Measurements from ENCODE around the gene GALNT17.

The GALNT17 gene

GRCh38 chr7:71626206-71626605 is 494.3 kb downstream of the GALNT17 start:
- TF ChIP-seq YY1 (IDR thresholded peaks at IDR 0.05; ENCODE audit: low read depth) (no peak), CREB1 (IDR thresholded peaks at IDR 0.05; ENCODE audit: low read depth) (no peak), TEAD4 (IDR thresholded peaks at IDR 0.05) (no peak)

- TF ChIP-seq EGR1 (IDR thresholded peaks at IDR 0.05) (no peak), MAX (IDR thresholded peaks at IDR 0.05) (no peak), CEBPB (IDR thresholded peaks at IDR 0.05) (no peak), TEAD4 (IDR thresholded peaks at IDR 0.05) (no peak), RAD21 (IDR thresholded peaks at IDR 0.05; ENCODE audit: low read depth) (no peak), USF1 (IDR thresholded peaks at IDR 0.05) (no peak), CREB1 (IDR thresholded peaks at IDR 0.05; ENCODE audit: low read depth) (no peak), NFIC (IDR thresholded peaks at IDR 0.05) (no peak), ZBTB7A (IDR thresholded peaks at IDR 0.05; ENCODE audit: low read depth) (no peak)
Observed at GRCh38 chr7:71627651-71628050, 495.7 kb downstream of the GALNT17 start.

DNA sequence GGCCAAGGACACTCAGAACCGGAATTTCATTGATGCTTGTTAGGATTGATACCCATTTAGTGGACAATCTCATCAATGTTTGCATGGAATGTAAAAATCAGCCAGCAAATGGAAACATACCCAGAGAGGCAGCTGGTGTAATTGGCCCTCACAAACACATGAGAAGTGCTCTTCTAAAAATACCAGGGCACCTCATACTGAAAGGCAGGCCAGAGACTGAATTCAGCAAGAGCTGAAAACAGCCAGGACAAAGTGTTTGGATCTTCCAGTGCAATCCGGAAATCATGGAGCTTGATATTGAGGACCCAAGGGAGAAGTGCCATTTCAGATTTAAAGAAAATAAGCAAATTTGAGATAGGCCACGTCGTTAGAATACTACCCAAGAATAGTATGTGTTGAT is 498.6 kb downstream of the GALNT17 start:
- TF ChIP-seq TEAD4 (IDR thresholded peaks at IDR 0.05) (no peak), TAF1 (IDR thresholded peaks at IDR 0.05; ENCODE audit: low read depth) (no peak), USF1 (IDR thresholded peaks at IDR 0.05) (no peak), YY1 (IDR thresholded peaks at IDR 0.05; ENCODE audit: low read depth) (no peak)

DNA sequence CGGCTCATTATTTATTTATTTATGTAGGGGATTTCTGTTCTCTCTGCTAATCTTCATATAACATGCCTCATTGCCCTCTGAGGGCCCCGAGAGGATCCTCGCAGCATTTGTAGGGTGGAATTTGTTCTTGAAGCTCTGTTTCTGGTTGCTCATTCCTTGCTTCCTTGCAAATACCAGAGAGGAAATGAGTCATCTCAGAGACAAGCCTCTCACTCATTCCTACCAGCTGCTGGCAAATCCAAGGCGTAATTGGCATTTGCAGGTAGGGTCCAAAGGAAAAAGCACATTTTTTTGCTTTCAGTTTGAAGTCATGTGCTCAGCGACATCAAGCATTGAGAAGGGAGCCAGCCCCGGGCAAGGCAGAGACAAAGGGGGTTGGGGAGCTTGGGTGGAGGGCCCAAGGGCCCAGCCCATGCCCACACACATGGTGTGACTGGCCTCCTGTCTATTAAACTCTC is 501.6 kb downstream of the GALNT17 start:
- no peak for TF ChIP-seq TCF12 (IDR thresholded peaks at IDR 0.05; ENCODE audit: low read depth)
- TF ChIP-seq TEAD4 (IDR thresholded peaks at IDR 0.05), result no peak
- no peak for TF ChIP-seq USF1 (IDR thresholded peaks at IDR 0.05)
- no peak for TF ChIP-seq FOXM1 (IDR thresholded peaks at IDR 0.05; ENCODE audit: borderline replicate concordance, low read depth)
- no peak for TF ChIP-seq EP300 (IDR thresholded peaks at IDR 0.05; ENCODE audit: borderline replicate concordance)
- TF ChIP-seq CREB1 (IDR thresholded peaks at IDR 0.05; ENCODE audit: low read depth), result no peak
- no peak for TF ChIP-seq RAD21 (IDR thresholded peaks at IDR 0.05; ENCODE audit: low read depth)
- TF ChIP-seq CEBPB (IDR thresholded peaks at IDR 0.05), result no peak
- no peak for TF ChIP-seq TAF1 (IDR thresholded peaks at IDR 0.05; ENCODE audit: low read depth)
- no peak for TF ChIP-seq MAX (IDR thresholded peaks at IDR 0.05)
- TF ChIP-seq REST (IDR thresholded peaks at IDR 0.05; ENCODE audit: low read depth), result no peak
- TF ChIP-seq EGR1 (IDR thresholded peaks at IDR 0.05), result no peak
- no peak for TF ChIP-seq NFIC (IDR thresholded peaks at IDR 0.05)
- no peak for TF ChIP-seq YY1 (IDR thresholded peaks at IDR 0.05; ENCODE audit: low read depth)
- no peak for TF ChIP-seq ZBTB7A (IDR thresholded peaks at IDR 0.05; ENCODE audit: low read depth)

DNA sequence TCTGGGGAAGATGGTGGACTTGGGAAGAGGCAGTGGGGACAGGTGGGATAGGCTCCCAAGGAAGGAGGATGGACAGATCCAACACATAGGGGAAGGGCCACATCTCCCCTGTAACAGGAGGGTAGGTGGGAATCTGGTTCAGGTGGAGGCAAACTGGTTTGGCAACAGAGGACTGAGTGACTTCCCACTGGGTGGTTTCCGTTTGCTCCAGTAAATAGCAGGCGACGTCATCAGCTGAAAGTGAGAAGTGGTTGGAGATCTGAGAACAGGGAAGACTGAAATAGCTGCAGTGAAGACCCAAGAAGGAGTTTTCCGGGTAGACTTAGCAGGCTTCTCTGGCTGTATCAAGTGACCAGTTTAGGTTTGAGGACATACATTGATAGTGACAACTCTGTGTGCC is 504.4 kb downstream of the GALNT17 start:
- TF ChIP-seq USF1 (IDR thresholded peaks at IDR 0.05), result no peak
- no peak for TF ChIP-seq YY1 (IDR thresholded peaks at IDR 0.05; ENCODE audit: low read depth)
- no peak for TF ChIP-seq TCF12 (IDR thresholded peaks at IDR 0.05; ENCODE audit: low read depth)
- no peak for TF ChIP-seq MAX (IDR thresholded peaks at IDR 0.05)

- no peak for TF ChIP-seq TEAD4 (IDR thresholded peaks at IDR 0.05)
- no peak for TF ChIP-seq MAX (IDR thresholded peaks at IDR 0.05)
- TF ChIP-seq ZBTB7A (IDR thresholded peaks at IDR 0.05; ENCODE audit: low read depth), result no peak
- TF ChIP-seq FOXM1 (IDR thresholded peaks at IDR 0.05; ENCODE audit: borderline replicate concordance, low read depth), result no peak
- TF ChIP-seq NFIC (IDR thresholded peaks at IDR 0.05), result no peak
- no peak for TF ChIP-seq EGR1 (IDR thresholded peaks at IDR 0.05)
Observed at GRCh38 chr7:71637578-71637977, 505.6 kb downstream of the GALNT17 start.

DNA sequence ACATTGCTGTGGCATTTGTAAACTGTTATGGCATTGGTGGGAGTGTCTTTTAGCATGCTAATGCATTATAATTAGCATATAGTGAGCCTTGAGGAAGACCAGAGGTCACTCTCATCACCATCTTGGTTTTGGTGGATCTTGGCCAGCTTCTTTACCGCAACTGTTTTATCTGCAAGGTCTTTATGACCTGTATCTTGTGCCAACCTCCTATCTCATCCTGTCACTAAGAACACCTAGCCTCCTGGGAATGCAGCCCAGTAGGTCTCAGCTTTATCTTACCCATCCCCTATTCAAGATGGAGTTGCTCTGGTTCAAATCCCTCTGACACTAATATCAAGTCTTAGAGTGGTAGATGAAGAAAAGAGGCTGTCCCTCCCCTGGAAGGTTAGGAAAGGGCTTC is 506.2 kb downstream of the GALNT17 start:
- TF ChIP-seq ZBTB7A (IDR thresholded peaks at IDR 0.05; ENCODE audit: low read depth), result no peak
- TF ChIP-seq RAD21 (IDR thresholded peaks at IDR 0.05; ENCODE audit: low read depth), result no peak
- TF ChIP-seq TCF12 (IDR thresholded peaks at IDR 0.05; ENCODE audit: low read depth), result no peak
- TF ChIP-seq YY1 (IDR thresholded peaks at IDR 0.05; ENCODE audit: low read depth), result no peak
- no peak for TF ChIP-seq REST (IDR thresholded peaks at IDR 0.05; ENCODE audit: low read depth)
- no peak for TF ChIP-seq EGR1 (IDR thresholded peaks at IDR 0.05)
- no peak for TF ChIP-seq FOXM1 (IDR thresholded peaks at IDR 0.05; ENCODE audit: borderline replicate concordance, low read depth)
- TF ChIP-seq TAF1 (IDR thresholded peaks at IDR 0.05; ENCODE audit: low read depth), result no peak
- no peak for TF ChIP-seq CEBPB (IDR thresholded peaks at IDR 0.05)
- TF ChIP-seq CREB1 (IDR thresholded peaks at IDR 0.05; ENCODE audit: low read depth), result no peak
- no peak for TF ChIP-seq MAX (IDR thresholded peaks at IDR 0.05)
- TF ChIP-seq TEAD4 (IDR thresholded peaks at IDR 0.05), result no peak
- TF ChIP-seq USF1 (IDR thresholded peaks at IDR 0.05), result no peak
- TF ChIP-seq EP300 (IDR thresholded peaks at IDR 0.05; ENCODE audit: borderline replicate concordance), result no peak
- no peak for TF ChIP-seq NFIC (IDR thresholded peaks at IDR 0.05)
